ENCODE measurements around the gene HHIPL1.

Gene HHIPL1

GRCh38 chr14:99621948-99622347 lies 23.0 kb upstream of the HHIPL1 start:
- FAIRE-seq (no peak), DNase-seq (ENCODE audit: insufficient read length, low spot score) (no peak)
- TF ChIP-seq, protein P1, sequence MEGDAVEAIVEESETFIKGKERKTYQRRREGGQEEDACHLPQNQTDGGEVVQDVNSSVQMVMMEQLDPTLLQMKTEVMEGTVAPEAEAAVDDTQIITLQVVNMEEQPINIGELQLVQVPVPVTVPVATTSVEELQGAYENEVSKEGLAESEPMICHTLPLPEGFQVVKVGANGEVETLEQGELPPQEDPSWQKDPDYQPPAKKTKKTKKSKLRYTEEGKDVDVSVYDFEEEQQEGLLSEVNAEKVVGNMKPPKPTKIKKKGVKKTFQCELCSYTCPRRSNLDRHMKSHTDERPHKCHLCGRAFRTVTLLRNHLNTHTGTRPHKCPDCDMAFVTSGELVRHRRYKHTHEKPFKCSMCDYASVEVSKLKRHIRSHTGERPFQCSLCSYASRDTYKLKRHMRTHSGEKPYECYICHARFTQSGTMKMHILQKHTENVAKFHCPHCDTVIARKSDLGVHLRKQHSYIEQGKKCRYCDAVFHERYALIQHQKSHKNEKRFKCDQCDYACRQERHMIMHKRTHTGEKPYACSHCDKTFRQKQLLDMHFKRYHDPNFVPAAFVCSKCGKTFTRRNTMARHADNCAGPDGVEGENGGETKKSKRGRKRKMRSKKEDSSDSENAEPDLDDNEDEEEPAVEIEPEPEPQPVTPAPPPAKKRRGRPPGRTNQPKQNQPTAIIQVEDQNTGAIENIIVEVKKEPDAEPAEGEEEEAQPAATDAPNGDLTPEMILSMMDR (IDR thresholded peaks at IDR 0.05; ENCODE audit: insufficient read depth, missing control alignments) = no peak

- no peak for DNase-seq (ENCODE audit: insufficient read length, low spot score)
- TF ChIP-seq, protein P1 (IDR thresholded peaks at IDR 0.05; ENCODE audit: insufficient read depth, missing control alignments) = no peak
- FAIRE-seq = no peak
Measured at GRCh38 chr14:99624024-99624423, 20.9 kb upstream of the HHIPL1 start.

DNA sequence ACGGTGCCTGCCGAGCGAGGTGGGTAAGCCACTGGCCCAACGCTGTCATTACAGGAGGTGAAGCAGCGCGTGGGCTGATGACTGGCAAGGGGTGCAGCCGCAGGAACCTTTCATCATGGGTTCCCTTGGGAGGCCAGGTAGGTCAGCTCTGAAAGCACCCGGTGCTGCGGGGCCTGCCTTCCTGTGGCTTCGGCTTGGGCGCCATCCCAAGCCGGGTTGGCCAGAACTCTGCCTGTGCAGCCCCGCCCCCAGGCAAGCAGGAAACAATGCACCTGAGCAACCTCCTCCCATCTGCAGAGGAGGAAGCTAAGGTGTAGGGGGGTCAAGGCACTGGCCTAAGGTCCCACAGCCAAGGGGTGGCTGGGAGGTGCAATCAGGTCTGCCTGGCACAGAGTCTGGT lies 20.0 kb upstream of the HHIPL1 start:
- FAIRE-seq = no peak
- TF ChIP-seq, protein P1 (IDR thresholded peaks at IDR 0.05; ENCODE audit: insufficient read depth, missing control alignments) = no peak
- no peak for DNase-seq (ENCODE audit: insufficient read length, low spot score)

- no peak for FAIRE-seq
- DNase-seq (ENCODE audit: insufficient read length, low spot score) = no peak
- TF ChIP-seq, protein P1 (IDR thresholded peaks at IDR 0.05; ENCODE audit: insufficient read depth, missing control alignments) = no peak
Measured at GRCh38 chr14:99625476-99625875, 19.5 kb upstream of the HHIPL1 start.

DNA sequence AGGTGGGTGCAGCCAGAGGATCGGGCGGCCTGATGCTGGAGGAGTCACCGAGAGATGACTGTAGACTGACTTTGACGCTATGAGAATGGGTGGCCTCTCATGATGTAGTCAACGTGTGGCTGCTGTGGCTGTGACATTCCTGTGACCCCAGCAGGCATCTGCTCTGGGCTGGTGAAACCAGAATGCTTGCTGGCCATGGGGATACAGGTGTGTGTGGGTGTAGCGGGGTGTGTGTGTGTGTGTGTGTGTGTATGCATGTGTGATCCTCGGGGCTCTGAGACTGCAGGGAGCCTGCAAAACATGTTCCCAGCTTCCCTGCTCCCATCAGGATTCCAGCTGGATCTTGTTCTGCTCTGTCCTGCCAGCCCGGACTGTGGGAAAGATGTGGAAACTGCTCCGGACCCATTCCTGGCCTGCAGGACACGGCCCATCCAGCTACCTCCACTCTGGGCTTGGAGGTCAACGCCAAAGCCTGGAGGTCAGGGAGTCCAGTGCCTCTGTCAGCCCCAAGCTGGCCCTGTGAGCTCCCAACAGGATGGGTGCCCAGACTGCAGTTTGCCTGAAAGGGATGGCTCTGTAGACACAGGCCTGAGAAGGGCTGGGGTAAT lies 18.8 kb upstream of the HHIPL1 start:
- DNase-seq (ENCODE audit: insufficient read length, low spot score) (no peak), FAIRE-seq (no peak)
- TF ChIP-seq, protein P1 (IDR thresholded peaks at IDR 0.05; ENCODE audit: insufficient read depth, missing control alignments) = no peak

DNA sequence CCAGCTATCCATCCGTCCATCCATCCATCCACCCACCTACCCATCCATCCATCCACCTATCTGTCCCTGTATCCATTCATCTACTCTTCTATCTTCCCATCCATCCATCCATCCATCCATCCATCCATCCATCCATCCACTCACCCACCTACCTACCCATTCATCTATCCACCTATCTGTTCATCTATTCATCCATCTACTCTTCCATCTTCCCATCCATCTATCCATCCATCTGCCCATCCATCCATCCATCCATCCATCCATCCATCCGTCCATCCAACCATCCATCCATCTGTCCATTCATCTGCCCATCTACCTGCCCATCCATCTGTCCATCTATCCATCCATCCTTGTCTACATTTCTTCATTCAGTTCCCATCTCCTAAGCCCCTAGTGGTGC lies 17.8 kb upstream of the HHIPL1 start:
- TF ChIP-seq, protein P1 (IDR thresholded peaks at IDR 0.05; ENCODE audit: insufficient read depth, missing control alignments) = no peak
- FAIRE-seq (no peak), DNase-seq (ENCODE audit: insufficient read length, low spot score) (no peak)

DNA sequence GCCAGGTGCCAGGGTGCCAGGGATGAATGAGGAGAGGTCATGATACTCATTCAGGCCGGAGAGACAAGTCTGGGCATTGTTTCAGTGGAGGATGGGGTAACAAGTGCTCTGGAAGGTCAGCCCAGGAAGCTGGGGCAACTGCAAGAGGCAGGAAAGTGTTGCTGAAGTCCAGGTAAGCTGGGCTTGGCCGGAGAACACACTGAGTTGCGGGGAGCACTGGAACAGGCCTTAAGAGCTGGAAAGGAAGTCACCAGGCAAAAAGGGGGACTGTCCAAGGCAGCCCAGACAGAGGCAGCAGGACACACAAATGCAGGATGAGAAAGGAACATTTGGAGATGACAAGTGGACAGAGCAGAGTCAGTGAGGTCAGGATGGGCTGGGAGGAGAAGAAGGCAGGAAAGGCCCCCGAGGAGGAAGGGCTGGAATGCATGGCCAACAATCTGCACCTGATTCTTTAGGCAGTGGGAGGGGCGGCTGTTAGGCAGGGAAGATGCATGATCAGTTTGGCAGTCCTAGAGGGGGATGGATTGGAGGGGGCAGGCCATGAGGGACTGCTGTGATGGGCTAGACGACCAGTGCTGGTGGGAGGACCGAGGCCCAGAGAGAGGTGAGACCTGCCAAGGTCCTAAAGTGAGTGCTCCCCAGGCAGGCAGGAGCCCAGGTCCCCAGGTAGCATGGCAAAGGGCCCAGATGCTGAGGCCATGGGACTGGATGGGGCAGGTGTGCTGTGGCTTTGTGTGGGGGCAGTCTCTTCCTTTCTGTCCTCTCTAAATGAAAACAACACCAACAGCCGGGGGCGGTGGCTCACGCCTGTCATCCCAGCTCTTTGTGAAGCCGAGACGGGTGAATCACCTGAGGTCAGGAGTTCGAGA lies 17.2 kb upstream of the HHIPL1 start:
- DNase-seq (ENCODE audit: insufficient read length, low spot score) (no peak), FAIRE-seq (no peak)
- TF ChIP-seq, protein P1 (IDR thresholded peaks at IDR 0.05; ENCODE audit: insufficient read depth, missing control alignments) = no peak
